Fibroblast of skin of left biceps (primary cell): Measurements from ENCODE around the gene KRTAP12-4.
"Not testable (repeated sequence)": the region's sequence is repeated elsewhere in the genome, so short reads cannot be mapped to it uniquely, and the experiment has no call there.

ENCODE experiments used
- DNase-seq, 2 experiments: peaks; one replicate each; pipeline ENCODE4 v3.0.0-alpha.2; 2013; ENCODE audit warnings: low read depth in 2 of 2

Gene KRTAP12-4

GRCh38 chr21:44632067-44632466, 22.4 kb downstream of the KRTAP12-4 start:
- no peak for DNase-seq

- no peak for DNase-seq
Measured at GRCh38 chr21:44630440-44630839, 24.0 kb downstream of the KRTAP12-4 start.

GRCh38 chr21:44628707-44629391, 25.6 kb downstream of the KRTAP12-4 start:
- no peak for DNase-seq

- DNase-seq, result not testable (repeated sequence)
Measured at GRCh38 chr21:44627831-44628233, 26.6 kb downstream of the KRTAP12-4 start.

GRCh38 chr21:44627181-44627822, 27.2 kb downstream of the KRTAP12-4 start:
- DNase-seq, result not testable (repeated sequence)

GRCh38 chr21:44626673-44627143, 27.8 kb downstream of the KRTAP12-4 start, which contains the start of gene KRTAP10-9:
Gene KRTAP10-9, plus strand, starts transcription at chr21:44627093. Its CDS starts 79 bp downstream, at chr21:44627172.
- no peak for DNase-seq

GRCh38 chr21:44626262-44626661, 28.2 kb downstream of the KRTAP12-4 start:
- no peak for DNase-seq

GRCh38 chr21:44625756-44626155, 28.7 kb downstream of the KRTAP12-4 start:
- DNase-seq, result no peak

- DNase-seq, result no peak
Measured at GRCh38 chr21:44623575-44623974, 30.9 kb downstream of the KRTAP12-4 start.

- no peak for DNase-seq
Measured at GRCh38 chr21:44619886-44620285, 34.6 kb downstream of the KRTAP12-4 start.

GRCh38 chr21:44618909-44619308, 35.5 kb downstream of the KRTAP12-4 start:
- DNase-seq, result no peak

GRCh38 chr21:44618504-44618903, 36.0 kb downstream of the KRTAP12-4 start:
- DNase-seq, result no peak

GRCh38 chr21:44617071-44617501, 37.4 kb downstream of the KRTAP12-4 start:
- no peak for DNase-seq

- no peak for DNase-seq
Measured at GRCh38 chr21:44616591-44616926, 37.9 kb downstream of the KRTAP12-4 start.

GRCh38 chr21:44615911-44616590, 38.4 kb downstream of the KRTAP12-4 start:
- DNase-seq, result no peak

GRCh38 chr21:44615466-44615865, 39.0 kb downstream of the KRTAP12-4 start:
- no peak for DNase-seq

GRCh38 chr21:44614961-44615391, 39.5 kb downstream of the KRTAP12-4 start:
- DNase-seq, result no peak

- no peak for DNase-seq
Measured at GRCh38 chr21:44614161-44614631, 40.3 kb downstream of the KRTAP12-4 start.

GRCh38 chr21:44613386-44614155, 40.9 kb downstream of the KRTAP12-4 start:
- no peak for DNase-seq

- no peak for DNase-seq
Measured at GRCh38 chr21:44612669-44613229, 41.7 kb downstream of the KRTAP12-4 start.

GRCh38 chr21:44612029-44612486, 42.4 kb downstream of the KRTAP12-4 start, which contains the start of gene KRTAP10-8:
Gene KRTAP10-8, plus strand, starts transcription at chr21:44612079. Its CDS starts 22 bp downstream, at chr21:44612101.
- no peak for DNase-seq
